ENCODE measurements around the gene STK39.

Gene STK39

GRCh38 chr2:167960089-167960747 lies 287.2 kb downstream of the STK39 start:
- TF ChIP-seq CTCF (IDR thresholded peaks at IDR 0.05; ENCODE audit: extremely low read depth, missing control alignments) = no peak
- DNase-seq (ENCODE audit: low spot score) = no peak

DNA sequence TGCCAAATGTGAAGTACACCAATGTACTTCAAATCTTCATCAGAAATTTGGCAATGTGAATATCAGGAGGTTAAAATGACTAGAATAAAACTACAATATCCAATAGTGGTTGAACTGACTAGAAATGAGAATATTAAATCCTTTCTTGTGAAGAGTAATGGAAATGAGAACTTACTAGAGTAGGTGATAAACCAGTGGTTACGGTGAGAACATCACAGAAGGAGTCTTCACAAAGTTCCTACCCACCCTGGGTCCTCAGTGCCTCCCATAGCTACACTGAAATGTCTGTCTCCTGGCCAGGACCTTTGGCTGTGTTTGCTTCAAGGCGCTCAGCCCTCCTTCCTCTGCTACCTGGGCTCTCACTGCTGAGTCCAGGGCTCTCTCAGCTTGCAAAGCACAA lies 289.7 kb downstream of the STK39 start:
- no peak for DNase-seq (ENCODE audit: low spot score)
- no peak for TF ChIP-seq CTCF (IDR thresholded peaks at IDR 0.05; ENCODE audit: extremely low read depth, missing control alignments)

- TF ChIP-seq CTCF (IDR thresholded peaks at IDR 0.05; ENCODE audit: extremely low read depth, missing control alignments) = no peak
- no peak for DNase-seq (ENCODE audit: low spot score)
Measured at GRCh38 chr2:167955264-167955906, 292.0 kb downstream of the STK39 start.

GRCh38 chr2:167954495-167954894 lies 292.9 kb downstream of the STK39 start:
- DNase-seq (ENCODE audit: low spot score) = no peak
- no peak for TF ChIP-seq CTCF (IDR thresholded peaks at IDR 0.05; ENCODE audit: extremely low read depth, missing control alignments)

DNA sequence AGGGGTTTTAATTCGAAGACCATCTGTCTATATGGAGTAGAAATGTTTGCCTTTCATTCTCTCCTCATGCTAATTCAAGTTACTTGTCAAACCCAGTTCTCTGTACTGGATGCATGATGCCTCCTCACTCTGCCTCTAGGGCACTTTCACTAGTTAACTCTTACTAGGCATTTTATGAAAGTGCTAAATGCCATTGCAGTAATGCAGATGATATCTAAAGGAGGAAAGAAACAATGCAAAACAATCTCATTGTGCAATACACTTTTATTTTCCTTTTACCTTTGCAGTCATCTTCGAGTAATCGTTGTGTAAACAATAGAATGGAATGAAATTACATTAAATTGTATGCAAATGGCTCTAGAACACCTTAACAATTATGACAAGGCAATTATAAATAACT lies 293.6 kb downstream of the STK39 start:
- TF ChIP-seq CTCF (IDR thresholded peaks at IDR 0.05; ENCODE audit: extremely low read depth, missing control alignments) = no peak
- DNase-seq (ENCODE audit: low spot score) = no peak

- no peak for TF ChIP-seq CTCF (IDR thresholded peaks at IDR 0.05; ENCODE audit: extremely low read depth, missing control alignments)
- no peak for DNase-seq (ENCODE audit: low spot score)
Measured at GRCh38 chr2:167950571-167950970, 296.8 kb downstream of the STK39 start.

- no peak for TF ChIP-seq CTCF (IDR thresholded peaks at IDR 0.05; ENCODE audit: extremely low read depth, missing control alignments)
- no peak for DNase-seq (ENCODE audit: low spot score)
Measured at GRCh38 chr2:167946441-167946841, 301.0 kb downstream of the STK39 start.

Measured in GM20000 (cell line).